Adrenal gland (tissue), 12 donors: ENCODE data around the gene TULP4. TPM values are rescaled to one million over a fixed set of nuclear protein-coding genes. Genes with fewer than 3 reads are reported as not detected.

ENCODE experiments used
- DNase-seq, 7 donors: peaks; one replicate each; pipeline ENCODE4 v3.0.0-alpha.2; 2019 to 2020
- H3K27ac ChIP-seq, 5 donors: fragments of 200-600 bp; sonication (generic) in 4 of 5; 1 replicate in 3 of 5; 2 replicates in 2 of 5; pipeline versions ENCODE4 v1.5.1 to v1.8.0; 2016 to 2020; ENCODE audit warnings: mild to moderate bottlenecking in 1 of 5
- H3K27me3 ChIP-seq: fragments of 200-600 bp; 2 replicates; pipeline ENCODE4 v1.8.0; 2021
- H3K36me3 ChIP-seq, 2 donors: fragments of 200-600 bp; replicated peaks in 1 of 2; 1 replicate in 1 of 2; 2 replicates in 1 of 2; pipeline versions ENCODE4 v1.5.1 to v1.8.0; 2018 to 2022
- H3K4me1 ChIP-seq, 2 donors: fragments of 200-600 bp; replicated peaks in 1 of 2; 1 replicate in 1 of 2; 2 replicates in 1 of 2; pipeline versions ENCODE4 v1.5.1 to v1.8.0; 2018 to 2021
- H3K4me3 ChIP-seq, 4 donors: fragments of 200-600 bp; sonication (generic) in 3 of 4; one replicate each; pipeline ENCODE4 v1.5.1; 2016 to 2018
- H3K9me3 ChIP-seq, 3 donors: fragments of 200-600 bp; sonication (generic) in 1 of 3; replicated peaks in 1 of 3; 1 replicate in 2 of 3; 2 replicates in 1 of 3; pipeline versions ENCODE4 v1.5.1 to v1.8.0; 2016 to 2021
- POLR2A ChIP-seq, 2 donors: fragments of 450-650 bp; IDR thresholded peaks; one replicate each; pipeline ENCODE4 v1.6.1; 2017; ENCODE audit warnings: antibody characterized with exemption in 2 of 2, mild to moderate bottlenecking in 2 of 2, moderate library complexity in 1 of 2
- WGBS, 4 donors: extraction: QIAGEN DNeasy Blood & Tissue Kit in 2 of 4; methylation state at CpG; one replicate each; pipeline versions ENCODE4 v1.1.5 to v1.1.7; 2013 to 2017; 5-methylcytosine and 5-hydroxymethylcytosine counted together
- intact Hi-C, 2 donors: fragments of 100-400 bp; cut with DNase I; formaldehyde crosslinking; loops; one replicate each; pipeline versions ENCODE4 v1.14.1 to v1.15.0; 2022 to 2023
- polyA plus RNA-seq, 3 donors: library from polyadenylated mRNA; stranded (reverse); fragments of 200-250 nt in 2 of 3; fragments of 350-450 nt in 1 of 3; fragmentation: Illumina TruSeq in 1 of 3; extraction: RNeasy Lipid Tissue Mini Kit (QIAGEN cat#74804) in 1 of 3; gene quantifications; one replicate each; pipeline ENCODE4 v1.2.3, GENCODE V29; 2013 to 2014
- total RNA-seq, 9 donors: library from RNA; depleted of rRNA in 4 of 9; stranded (reverse); fragments of >200 nt in 4 of 9; fragments of 120-200 nt in 1 of 9; fragmentation: NEBNext Ultra II Directional in 1 of 9; extraction: Animal tissue kit (Norgen Biotek cat#: 25700) in 1 of 9; gene quantifications; one replicate each; pipeline versions ENCODE4 v1.1.0 to v1.2.4, GENCODE V29; 2013 to 2023
- TF ChIP-seq, protein P1 (sequence below), 6 experiments: fragments of 450-650 bp in 4 of 6; fragments of 200-600 bp in 2 of 6; sonication (generic) in 1 of 6; IDR thresholded peaks; 1 replicate in 5 of 6; 2 replicates in 1 of 6; pipeline versions ENCODE4 v1.5.1 to v1.8.0; 2016 to 2021; ENCODE audit warnings: antibody characterized with exemption in 6 of 6, mild to moderate bottlenecking in 2 of 6, moderate library complexity in 1 of 6
- donor health status: healthy with polysubstance abuse.
- donor health status: Bipolar disorder and iron deficiency.
- donor health status: DM: yes; HTN: yes; CAD: no.
- donor health status: DM: no; HTN: no; CAD: no.
- donor health status: DM: no; HTN: no; CAD: no.
- donor health status: DM: yes; HTN: yes; CAD: no.

Gene TULP4
- total and polyA plus RNA-seq, 12 donors, result 1.9 to 89.6 (median 61.4) TPM

- Histone ChIP-seq H3K4me1 (no peaks in the 10 kb centered on the region), H3K4me3 (no peak overlapping the region), H3K27ac (no peak overlapping the region), H3K27me3 (no peaks in the 10 kb centered on the region), H3K36me3 (peaks cover 0 to 3% of the 10 kb centered on the region in 2 donors), H3K9me3 (no peaks in the 10 kb centered on the region)
- WGBS, 4 donors, result 80 to 88% (median 84%) methylated on average over 4 of the region's 4 CpGs
- intact Hi-C loops, result no loop called here
- TF ChIP-seq POLR2A (IDR thresholded peaks at IDR 0.05), result no peak
- TF ChIP-seq, protein P1, sequence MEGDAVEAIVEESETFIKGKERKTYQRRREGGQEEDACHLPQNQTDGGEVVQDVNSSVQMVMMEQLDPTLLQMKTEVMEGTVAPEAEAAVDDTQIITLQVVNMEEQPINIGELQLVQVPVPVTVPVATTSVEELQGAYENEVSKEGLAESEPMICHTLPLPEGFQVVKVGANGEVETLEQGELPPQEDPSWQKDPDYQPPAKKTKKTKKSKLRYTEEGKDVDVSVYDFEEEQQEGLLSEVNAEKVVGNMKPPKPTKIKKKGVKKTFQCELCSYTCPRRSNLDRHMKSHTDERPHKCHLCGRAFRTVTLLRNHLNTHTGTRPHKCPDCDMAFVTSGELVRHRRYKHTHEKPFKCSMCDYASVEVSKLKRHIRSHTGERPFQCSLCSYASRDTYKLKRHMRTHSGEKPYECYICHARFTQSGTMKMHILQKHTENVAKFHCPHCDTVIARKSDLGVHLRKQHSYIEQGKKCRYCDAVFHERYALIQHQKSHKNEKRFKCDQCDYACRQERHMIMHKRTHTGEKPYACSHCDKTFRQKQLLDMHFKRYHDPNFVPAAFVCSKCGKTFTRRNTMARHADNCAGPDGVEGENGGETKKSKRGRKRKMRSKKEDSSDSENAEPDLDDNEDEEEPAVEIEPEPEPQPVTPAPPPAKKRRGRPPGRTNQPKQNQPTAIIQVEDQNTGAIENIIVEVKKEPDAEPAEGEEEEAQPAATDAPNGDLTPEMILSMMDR (IDR thresholded peaks at IDR 0.05), result no peak
- DNase-seq, result no peak
These were observed 175.8 kb downstream of the TULP4 start for GRCh38 chr6:158488065-158488464.

GRCh38 chr6:158489441-158489840, 177.2 kb downstream of the TULP4 start:
- DNase-seq, result no peak
- Histone ChIP-seq H3K4me3 (no peak overlapping the region), H3K27me3 (no peaks in the 10 kb centered on the region), H3K4me1 (no peaks in the 10 kb centered on the region), H3K9me3 (no peaks in the 10 kb centered on the region), H3K36me3 (peaks cover 0 to 9% of the 10 kb centered on the region in 2 donors), H3K27ac (no peak overlapping the region)
- intact Hi-C loops, result no loop called here
- WGBS, 4 donors, result 86 to 92% (median 89%) methylated on average over 4 of the region's 4 CpGs
- TF ChIP-seq POLR2A (IDR thresholded peaks at IDR 0.05), result no peak
- TF ChIP-seq, protein P1 (IDR thresholded peaks at IDR 0.05), result no peak

DNA sequence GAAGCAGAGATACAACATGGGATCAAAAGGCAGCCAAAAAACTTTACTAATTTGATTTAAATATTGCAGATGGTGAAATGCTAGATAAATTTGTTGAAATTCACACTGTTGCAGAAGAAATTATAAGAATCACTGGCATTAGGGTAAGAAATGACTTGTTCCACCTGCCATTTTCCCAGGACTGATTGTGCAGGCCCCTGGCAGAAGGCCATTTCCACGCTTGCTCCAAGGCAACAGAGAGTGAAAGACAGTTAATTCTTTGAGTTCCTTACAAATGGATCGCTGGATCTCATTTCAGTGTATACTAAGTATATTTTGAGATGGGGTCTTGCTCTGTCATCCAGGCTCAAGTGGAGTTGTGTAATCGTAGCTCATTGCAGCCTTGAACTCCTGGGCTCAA, 180.6 kb downstream of the TULP4 start:
- intact Hi-C loops, result no loop called here
- 91 to 98% (median 94%) methylated on average over 3 of the region's 3 CpGs for WGBS, 4 donors
- Histone ChIP-seq H3K36me3 (peaks cover 0 to 9% of the 10 kb centered on the region in 2 donors), H3K9me3 (no peaks in the 10 kb centered on the region), H3K4me1 (no peaks in the 10 kb centered on the region), H3K27me3 (no peaks in the 10 kb centered on the region), H3K4me3 (no peak overlapping the region), H3K27ac (no peak overlapping the region)
- TF ChIP-seq, protein P1 (IDR thresholded peaks at IDR 0.05), result no peak
- no peak for TF ChIP-seq POLR2A (IDR thresholded peaks at IDR 0.05)
- DNase-seq, result no peak

GRCh38 chr6:158496700-158497099, 184.4 kb downstream of the TULP4 start:
- no peak overlapping the region for H3K27ac ChIP-seq
- no peak overlapping the region for H3K4me3 ChIP-seq
- 95 to 100% (median 99%) methylated on average over 3 of the region's 3 CpGs for WGBS, 4 donors
- intact Hi-C loops, result no loop called here
- H3K9me3 ChIP-seq, result no peaks in the 10 kb centered on the region
- no peak for DNase-seq
- no peaks in the 10 kb centered on the region for H3K4me1 ChIP-seq
- TF ChIP-seq, protein P1 (IDR thresholded peaks at IDR 0.05), result no peak
- no peak for TF ChIP-seq POLR2A (IDR thresholded peaks at IDR 0.05)
- no peaks in the 10 kb centered on the region for H3K27me3 ChIP-seq
- peaks cover 0 to 25% of the 10 kb centered on the region in 2 donors for H3K36me3 ChIP-seq
